Neural cell (in vitro differentiated cells): ENCODE measurements around the gene TRMO. TPM values are rescaled to one million over a fixed set of nuclear protein-coding genes. Genes with fewer than 3 reads are reported as not detected.

Source experiments
- H2AFZ ChIP-seq: fragments of 200-600, 300-800 bp; sonication (generic), shearing (Covaris generic); 2 replicates; pipeline ENCODE4 v1.6.0; 2014; ENCODE audit warnings: low read depth, mild to moderate bottlenecking, antibody characterized with exemption, low read length, moderate library complexity
- H3F3A ChIP-seq: fragments of 200-600 bp; shearing (Covaris generic); 2 replicates; pipeline ENCODE4 v1.6.1; 2016; ENCODE audit warnings: mild to moderate bottlenecking, moderate library complexity, mixed read lengths, antibody characterized with exemption, low read length; ENCODE audit not compliant: insufficient read depth, poor library complexity, severe bottlenecking
- H3K27ac ChIP-seq: fragments of 200-600, 300-800 bp; sonication (generic), shearing (Covaris generic); 2 replicates; pipeline ENCODE4 v1.5.1; 2014; ENCODE audit warnings: mild to moderate bottlenecking, low read length, moderate library complexity
- H3K27me3 ChIP-seq: fragments of 300-800, 200-600 bp; sonication (generic), shearing (Covaris generic); 2 replicates; pipeline ENCODE4 v1.6.0; 2014; ENCODE audit warnings: mild to moderate bottlenecking, low read depth, low read length, moderate library complexity; ENCODE audit not compliant: insufficient read depth
- H3K36me3 ChIP-seq: fragments of 300-800, 200-600 bp; sonication (generic), shearing (Covaris generic); 2 replicates; pipeline ENCODE4 v1.5.1; 2014; ENCODE audit warnings: mild to moderate bottlenecking, antibody characterized with exemption, low read length, moderate library complexity; ENCODE audit not compliant: insufficient read depth
- H3K4me2 ChIP-seq: fragments of 300-800, 200-600 bp; sonication (generic), shearing (Covaris generic); 2 replicates; pipeline ENCODE4 v1.6.0; 2014; ENCODE audit warnings: mild to moderate bottlenecking, low read length
- H3K4me3 ChIP-seq: fragments of 300-800, 200-600 bp; sonication (generic), shearing (Covaris generic); 2 replicates; pipeline ENCODE4 v1.5.1; 2014; ENCODE audit warnings: mild to moderate bottlenecking, low read length, moderate library complexity
- H3K79me2 ChIP-seq: fragments of 200-600 bp; shearing (Covaris generic); replicated peaks from 2 replicates; pipeline ENCODE4 v1.6.0; 2014; ENCODE audit warnings: mild to moderate bottlenecking, low read length, moderate library complexity; ENCODE audit not compliant: insufficient read depth
- H3K9ac ChIP-seq: fragments of 300-800, 200-600 bp; sonication (generic), shearing (Covaris generic); 2 replicates; pipeline ENCODE4 v1.6.1; 2016; ENCODE audit warnings: mild to moderate bottlenecking, low read length, mixed read lengths
- H3K9me2 ChIP-seq: fragments of 200-600 bp; shearing (Covaris generic); 2 replicates; pipeline ENCODE4 v1.6.1; 2016; ENCODE audit warnings: mild to moderate bottlenecking, low read length, mixed read lengths; ENCODE audit not compliant: insufficient read depth
- H3K9me3 ChIP-seq: fragments of 200-600, 300-800 bp; sonication (generic), shearing (Covaris generic); 2 replicates; pipeline ENCODE4 v1.6.1; 2016; ENCODE audit warnings: mild to moderate bottlenecking, mixed run types, low read length, moderate library complexity, mixed read lengths
- H4K20me1 ChIP-seq: fragments of 200-600 bp; shearing (Covaris generic); 2 replicates; pipeline ENCODE4 v1.6.1; 2016; ENCODE audit warnings: mild to moderate bottlenecking, mixed run types; ENCODE audit not compliant: insufficient read depth
- EP300 ChIP-seq: fragments of 450-650 bp; conservative IDR thresholded peaks from 2 replicates; pipeline ENCODE4 v1.6.1; 2014; ENCODE audit warnings: antibody characterized with exemption, mild to moderate bottlenecking, moderate library complexity; ENCODE audit not compliant: poor library complexity, severe bottlenecking
- EZH2 ChIP-seq: fragments of 200-600, 300-800 bp; shearing (Covaris generic), sonication (generic); IDR thresholded peaks from 2 replicates; pipeline ENCODE4 v1.6.1; 2014; ENCODE audit warnings: antibody characterized with exemption, low read length, borderline replicate concordance, mild to moderate bottlenecking; ENCODE audit not compliant: insufficient read depth, poor library complexity, severe bottlenecking
- MXI1 ChIP-seq: fragments of 450-650 bp; conservative IDR thresholded peaks from 2 replicates; pipeline ENCODE4 v1.6.1; 2014; ENCODE audit warnings: antibody characterized with exemption, mild to moderate bottlenecking; ENCODE audit not compliant: poor library complexity, severe bottlenecking
- POLR2AphosphoS5 ChIP-seq: IDR thresholded peaks from 2 replicates; pipeline ENCODE4 v1.6.1; 2012
- RAD21 ChIP-seq: fragments of 450-650 bp; conservative IDR thresholded peaks from 2 replicates; pipeline ENCODE4 v1.6.1; 2014; ENCODE audit warnings: antibody characterized with exemption, mild to moderate bottlenecking, moderate library complexity
- SMC3 ChIP-seq: fragments of 450-650 bp; conservative IDR thresholded peaks from 2 replicates; pipeline ENCODE4 v1.6.1; 2014; ENCODE audit warnings: antibody characterized with exemption, mild to moderate bottlenecking, moderate library complexity; ENCODE audit not compliant: poor library complexity
- TAF1 ChIP-seq: IDR thresholded peaks from 2 replicates; pipeline ENCODE4 v1.6.1; 2012; ENCODE audit warnings: low read depth
- polyA plus RNA-seq: library from polyadenylated mRNA; depleted of rRNA; stranded (reverse); fragments of >200 nt; gene quantifications from 2 replicates; pipeline ENCODE4 v1.2.3, GENCODE V29; 2014
- TF ChIP-seq, protein P1 (sequence below): IDR thresholded peaks from 2 replicates; pipeline ENCODE4 v1.6.1; 2012; ENCODE audit warnings: borderline replicate concordance
- TF ChIP-seq, protein P2 (sequence below): fragments of 450-650 bp; IDR thresholded peaks from 2 replicates; pipeline ENCODE4 v1.5.1; 2014; ENCODE audit warnings: antibody characterized with exemption, mild to moderate bottlenecking, moderate library complexity; ENCODE audit not compliant: poor library complexity, severe bottlenecking

Gene TRMO
- polyA plus RNA-seq, 1 donor from 2014 or later, result 15.4 TPM

DNA sequence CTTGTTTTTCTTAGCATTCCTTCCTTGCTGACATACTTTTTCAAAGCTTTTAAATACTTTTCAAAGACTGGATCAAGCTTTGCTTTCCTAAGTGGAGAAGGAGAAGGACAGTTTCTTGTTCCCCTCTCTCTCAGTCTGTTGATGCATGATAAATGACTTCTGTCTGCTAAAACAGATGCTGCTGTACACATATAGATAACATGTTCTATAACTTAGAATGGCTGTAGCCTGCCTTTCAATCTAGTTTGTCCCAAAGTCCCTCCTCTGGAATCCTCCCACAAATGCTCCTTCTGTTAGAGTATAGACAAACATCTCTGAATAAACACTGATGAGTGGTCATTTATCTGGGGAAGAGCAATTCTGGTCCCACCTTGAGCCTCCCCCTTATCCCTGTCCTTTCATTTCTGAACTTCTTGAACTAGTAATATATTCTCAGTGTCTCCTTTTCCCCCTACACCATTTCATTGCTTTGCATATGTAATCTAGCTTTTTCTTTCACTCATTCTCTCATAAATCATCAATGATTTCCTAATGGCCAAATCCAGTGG lies 21.1 kb upstream of the TRMO start:
- peaks cover 43% of the 10 kb centered on the region for H3K27me3 ChIP-seq
- H3K36me3 ChIP-seq, result no peaks in the 10 kb centered on the region
- no peaks in the 10 kb centered on the region for H3K79me2 ChIP-seq
- no peaks in the 10 kb centered on the region for H3K9me2 ChIP-seq
- no peak overlapping the region for H3K4me3 ChIP-seq
- H3K4me2 ChIP-seq, result no peak overlapping the region
- no peak overlapping the region for H2AFZ ChIP-seq
- no peaks in the 10 kb centered on the region for H3K9me3 ChIP-seq
- no peak overlapping the region for H3K27ac ChIP-seq
- no peaks in the 10 kb centered on the region for H3F3A ChIP-seq
- no peak overlapping the region for H3K9ac ChIP-seq
- TF ChIP-seq, protein P1, sequence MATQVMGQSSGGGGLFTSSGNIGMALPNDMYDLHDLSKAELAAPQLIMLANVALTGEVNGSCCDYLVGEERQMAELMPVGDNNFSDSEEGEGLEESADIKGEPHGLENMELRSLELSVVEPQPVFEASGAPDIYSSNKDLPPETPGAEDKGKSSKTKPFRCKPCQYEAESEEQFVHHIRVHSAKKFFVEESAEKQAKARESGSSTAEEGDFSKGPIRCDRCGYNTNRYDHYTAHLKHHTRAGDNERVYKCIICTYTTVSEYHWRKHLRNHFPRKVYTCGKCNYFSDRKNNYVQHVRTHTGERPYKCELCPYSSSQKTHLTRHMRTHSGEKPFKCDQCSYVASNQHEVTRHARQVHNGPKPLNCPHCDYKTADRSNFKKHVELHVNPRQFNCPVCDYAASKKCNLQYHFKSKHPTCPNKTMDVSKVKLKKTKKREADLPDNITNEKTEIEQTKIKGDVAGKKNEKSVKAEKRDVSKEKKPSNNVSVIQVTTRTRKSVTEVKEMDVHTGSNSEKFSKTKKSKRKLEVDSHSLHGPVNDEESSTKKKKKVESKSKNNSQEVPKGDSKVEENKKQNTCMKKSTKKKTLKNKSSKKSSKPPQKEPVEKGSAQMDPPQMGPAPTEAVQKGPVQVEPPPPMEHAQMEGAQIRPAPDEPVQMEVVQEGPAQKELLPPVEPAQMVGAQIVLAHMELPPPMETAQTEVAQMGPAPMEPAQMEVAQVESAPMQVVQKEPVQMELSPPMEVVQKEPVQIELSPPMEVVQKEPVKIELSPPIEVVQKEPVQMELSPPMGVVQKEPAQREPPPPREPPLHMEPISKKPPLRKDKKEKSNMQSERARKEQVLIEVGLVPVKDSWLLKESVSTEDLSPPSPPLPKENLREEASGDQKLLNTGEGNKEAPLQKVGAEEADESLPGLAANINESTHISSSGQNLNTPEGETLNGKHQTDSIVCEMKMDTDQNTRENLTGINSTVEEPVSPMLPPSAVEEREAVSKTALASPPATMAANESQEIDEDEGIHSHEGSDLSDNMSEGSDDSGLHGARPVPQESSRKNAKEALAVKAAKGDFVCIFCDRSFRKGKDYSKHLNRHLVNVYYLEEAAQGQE, result no peak
- TF ChIP-seq RAD21 (no peak), POLR2AphosphoS5 (no peak), SMC3 (no peak), EZH2 (no peak), MXI1 (no peak), TAF1 (no peak), EP300 (no peak)
- TF ChIP-seq, protein P2, sequence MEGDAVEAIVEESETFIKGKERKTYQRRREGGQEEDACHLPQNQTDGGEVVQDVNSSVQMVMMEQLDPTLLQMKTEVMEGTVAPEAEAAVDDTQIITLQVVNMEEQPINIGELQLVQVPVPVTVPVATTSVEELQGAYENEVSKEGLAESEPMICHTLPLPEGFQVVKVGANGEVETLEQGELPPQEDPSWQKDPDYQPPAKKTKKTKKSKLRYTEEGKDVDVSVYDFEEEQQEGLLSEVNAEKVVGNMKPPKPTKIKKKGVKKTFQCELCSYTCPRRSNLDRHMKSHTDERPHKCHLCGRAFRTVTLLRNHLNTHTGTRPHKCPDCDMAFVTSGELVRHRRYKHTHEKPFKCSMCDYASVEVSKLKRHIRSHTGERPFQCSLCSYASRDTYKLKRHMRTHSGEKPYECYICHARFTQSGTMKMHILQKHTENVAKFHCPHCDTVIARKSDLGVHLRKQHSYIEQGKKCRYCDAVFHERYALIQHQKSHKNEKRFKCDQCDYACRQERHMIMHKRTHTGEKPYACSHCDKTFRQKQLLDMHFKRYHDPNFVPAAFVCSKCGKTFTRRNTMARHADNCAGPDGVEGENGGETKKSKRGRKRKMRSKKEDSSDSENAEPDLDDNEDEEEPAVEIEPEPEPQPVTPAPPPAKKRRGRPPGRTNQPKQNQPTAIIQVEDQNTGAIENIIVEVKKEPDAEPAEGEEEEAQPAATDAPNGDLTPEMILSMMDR, result no peak
- no peaks in the 10 kb centered on the region for H4K20me1 ChIP-seq

DNA sequence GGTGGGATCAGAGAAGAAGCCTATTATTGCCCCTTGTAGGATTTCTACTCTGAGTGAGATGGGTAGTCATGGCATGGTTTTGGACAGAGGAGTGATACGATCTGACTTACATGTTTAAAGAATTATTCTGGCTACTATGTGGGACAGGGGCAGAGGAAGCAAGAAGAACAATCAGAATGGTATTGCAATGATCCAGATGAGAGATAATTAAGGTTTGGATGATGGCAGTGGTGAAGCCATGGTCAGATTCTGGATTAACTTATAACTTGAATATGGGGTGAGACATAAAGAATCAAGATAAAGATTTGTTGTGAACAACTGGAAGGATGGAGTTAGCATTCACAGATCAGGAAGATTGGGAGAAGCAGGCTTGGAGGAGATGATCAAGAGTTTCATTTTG lies 19.0 kb upstream of the TRMO start:
- H3K27me3 ChIP-seq, result peaks cover 62% of the 10 kb centered on the region
- H4K20me1 ChIP-seq, result no peaks in the 10 kb centered on the region
- H2AFZ ChIP-seq, result no peak overlapping the region
- no peaks in the 10 kb centered on the region for H3K36me3 ChIP-seq
- no peaks in the 10 kb centered on the region for H3K9me3 ChIP-seq
- H3F3A ChIP-seq, result no peaks in the 10 kb centered on the region
- peak overlapping the region; percentile 37 for H3K4me2 ChIP-seq
- H3K9ac ChIP-seq, result no peak overlapping the region
- H3K4me3 ChIP-seq, result no peak overlapping the region
- no peaks in the 10 kb centered on the region for H3K79me2 ChIP-seq
- TF ChIP-seq SMC3 (no peak), POLR2AphosphoS5 (no peak), EP300 (no peak), MXI1 (no peak)
- no peaks in the 10 kb centered on the region for H3K9me2 ChIP-seq
- peak overlapping the region; percentile 62 for H3K27ac ChIP-seq
